HEK293 (cell line): Measurements from ENCODE around the gene DISC1.

Experiments
- CTCF ChIA-PET: fragments of 350-600 bp; formaldehyde crosslinking; extraction: SDS; loops from one replicate; lab custom pipeline; 2021; ENCODE audit warnings: antibody characterized with exemption; lab: Yijun Ruan, JAX
- POLR2A ChIA-PET: fragments of 300-600 bp; formaldehyde crosslinking; extraction: SDS; loops from one replicate; lab custom pipeline; 2020; ENCODE audit warnings: antibody characterized with exemption, inconsistent platforms; lab: Yijun Ruan, JAX
- H3K27ac ChIP-seq: fragments of 200-500 bp; sonication (Bioruptor generic); 2 replicates; pipeline ENCODE4 v1.5.1; 2014; ENCODE audit warnings: low read depth, low read length, control low read depth, inconsistent platforms; ENCODE audit errors: extremely low read depth
- H3K36me3 ChIP-seq, 2 experiments: fragments of 200-500 bp in 1 of 2; sonication (Bioruptor generic) in 1 of 2; 1 replicate in 1 of 2; 2 replicates in 1 of 2; pipeline ENCODE4 v1.5.1; 2014 to 2017; ENCODE audit warnings: inconsistent platforms in 2 of 2, low read length in 2 of 2; ENCODE audit not compliant: control insufficient read depth in 2 of 2, insufficient read depth in 1 of 2
- H3K4me1 ChIP-seq: fragments of 200-500 bp; sonication (Bioruptor generic); 2 replicates; pipeline ENCODE4 v1.5.1; 2014; ENCODE audit warnings: mild to moderate bottlenecking, low read length, inconsistent platforms; ENCODE audit not compliant: control insufficient read depth, insufficient read depth
- H3K4me3 ChIP-seq: 2 replicates; pipeline ENCODE4 v1.5.1; 2011; ENCODE audit warnings: low read depth, mild to moderate bottlenecking, control low read depth, low read length, moderate library complexity
- H3K9me3 ChIP-seq: fragments of 200-500 bp; sonication (Bioruptor generic); 2 replicates; pipeline ENCODE4 v1.5.1; 2014; ENCODE audit warnings: low read depth, low read length, inconsistent platforms; ENCODE audit not compliant: control insufficient read depth, insufficient read depth
- GFI1B ChIP-seq: fragments of 450-650 bp; formaldehyde crosslinking; IDR thresholded peaks from 2 replicates; pipeline ENCODE4 v1.5.1; 2016; ENCODE audit warnings: missing biosample characterization, missing genetic modification characterization
- GLIS1 ChIP-seq: fragments of 450-650 bp; formaldehyde crosslinking; IDR thresholded peaks from 2 replicates; pipeline ENCODE4 v1.5.1; 2016; ENCODE audit warnings: missing biosample characterization, missing genetic modification characterization
- PRDM1 ChIP-seq: fragments of 450-650 bp; formaldehyde crosslinking; IDR thresholded peaks from 2 replicates; pipeline ENCODE4; 2016; ENCODE audit warnings: missing biosample characterization, missing genetic modification characterization
- SCRT1 ChIP-seq: fragments of 450-650 bp; formaldehyde crosslinking; IDR thresholded peaks from 2 replicates; pipeline ENCODE4 v1.5.1; 2016; ENCODE audit warnings: missing biosample characterization, missing genetic modification characterization, borderline replicate concordance
- TCF7L2 ChIP-seq: IDR thresholded peaks from 2 replicates; pipeline ENCODE4 v1.6.1; 2011; ENCODE audit warnings: low read depth, mild to moderate bottlenecking, inconsistent platforms, low read length, moderate library complexity, borderline replicate concordance
- TRIM28 ChIP-seq: IDR thresholded peaks from 2 replicates; pipeline ENCODE4 v1.6.1; 2011; ENCODE audit warnings: low read length, control low read depth, borderline replicate concordance
- ZBTB48 ChIP-seq: fragments of 450-650 bp; formaldehyde crosslinking; IDR thresholded peaks from 2 replicates; pipeline ENCODE4 v1.5.1; 2016; ENCODE audit warnings: missing biosample characterization, missing genetic modification characterization
- ZBTB7A ChIP-seq: fragments of 450-650 bp; formaldehyde crosslinking; IDR thresholded peaks from 2 replicates; pipeline ENCODE4 v1.5.1; 2016; ENCODE audit warnings: low read depth, missing biosample characterization, missing genetic modification characterization
- ZFP41 ChIP-seq: fragments of 450-650 bp; formaldehyde crosslinking; IDR thresholded peaks from 2 replicates; pipeline ENCODE4 v1.5.1; 2016; ENCODE audit warnings: missing biosample characterization, missing genetic modification characterization, borderline replicate concordance
- ZNF112 ChIP-seq: fragments of 450-650 bp; formaldehyde crosslinking; IDR thresholded peaks from 2 replicates; pipeline ENCODE4 v1.5.0; 2017; ENCODE audit warnings: missing biosample characterization, missing genetic modification characterization
- ZNF132 ChIP-seq: fragments of 450-650 bp; formaldehyde crosslinking; IDR thresholded peaks from 2 replicates; pipeline ENCODE4 v1.5.1; 2017; ENCODE audit warnings: missing biosample characterization, missing genetic modification characterization, borderline replicate concordance
- ZNF133 ChIP-seq: fragments of 450-650 bp; formaldehyde crosslinking; IDR thresholded peaks from 2 replicates; pipeline ENCODE4 v1.5.1; 2016; ENCODE audit warnings: missing biosample characterization, missing genetic modification characterization
- ZNF140 ChIP-seq: fragments of 450-650 bp; formaldehyde crosslinking; IDR thresholded peaks from 2 replicates; pipeline ENCODE4 v1.5.1; 2016; ENCODE audit warnings: missing biosample characterization, missing genetic modification characterization
- ZNF155 ChIP-seq: fragments of 450-650 bp; formaldehyde crosslinking; IDR thresholded peaks from 2 replicates; pipeline ENCODE4 v1.5.1; 2016; ENCODE audit warnings: missing biosample characterization, missing genetic modification characterization
- ZNF16 ChIP-seq: fragments of 450-650 bp; formaldehyde crosslinking; IDR thresholded peaks from 2 replicates; pipeline ENCODE4 v1.5.1; 2016; ENCODE audit warnings: low read depth, missing biosample characterization, missing genetic modification characterization
- ZNF26 ChIP-seq: fragments of 450-650 bp; formaldehyde crosslinking; IDR thresholded peaks from 2 replicates; pipeline ENCODE4 v1.5.1; 2016; ENCODE audit warnings: missing biosample characterization, missing genetic modification characterization
- ZNF266 ChIP-seq: fragments of 450-650 bp; formaldehyde crosslinking; IDR thresholded peaks from 2 replicates; pipeline ENCODE4 v1.5.1; 2016; ENCODE audit warnings: missing biosample characterization, missing genetic modification characterization, low read depth
- ZNF335 ChIP-seq: fragments of 450-650 bp; formaldehyde crosslinking; conservative IDR thresholded peaks from 2 replicates; pipeline ENCODE4 v1.5.1; 2016; ENCODE audit warnings: missing biosample characterization, missing genetic modification characterization
- ZNF341 ChIP-seq: fragments of 450-650 bp; formaldehyde crosslinking; IDR thresholded peaks from 2 replicates; pipeline ENCODE4; 2016; ENCODE audit warnings: low read depth, missing biosample characterization, missing genetic modification characterization
- ZNF354C ChIP-seq: fragments of 450-650 bp; formaldehyde crosslinking; IDR thresholded peaks from 2 replicates; pipeline ENCODE4 v1.5.1; 2016; ENCODE audit warnings: missing biosample characterization, missing genetic modification characterization, low read depth, borderline replicate concordance
- ZNF366 ChIP-seq: fragments of 450-650 bp; formaldehyde crosslinking; conservative IDR thresholded peaks from 2 replicates; pipeline ENCODE4 v1.5.1; 2016; ENCODE audit warnings: missing biosample characterization, missing genetic modification characterization
- ZNF391 ChIP-seq: fragments of 450-650 bp; formaldehyde crosslinking; IDR thresholded peaks from 2 replicates; pipeline ENCODE4 v1.5.1; 2016; ENCODE audit warnings: low read depth, missing biosample characterization, missing genetic modification characterization, borderline replicate concordance
- ZNF473 ChIP-seq: fragments of 450-650 bp; formaldehyde crosslinking; IDR thresholded peaks from 2 replicates; pipeline ENCODE4 v1.5.1; 2017; ENCODE audit warnings: missing biosample characterization, missing genetic modification characterization
- ZNF544 ChIP-seq: fragments of 450-650 bp; formaldehyde crosslinking; IDR thresholded peaks from 2 replicates; pipeline ENCODE4 v1.5.0; 2017; ENCODE audit warnings: missing biosample characterization, missing genetic modification characterization
- ZNF670 ChIP-seq: fragments of 450-650 bp; formaldehyde crosslinking; IDR thresholded peaks from 2 replicates; pipeline ENCODE4 v1.5.1; 2016; ENCODE audit warnings: missing biosample characterization, missing genetic modification characterization, low read depth
- TF ChIP-seq, protein P1 (sequence below): sonication (generic); formaldehyde crosslinking; IDR thresholded peaks from 2 replicates; pipeline ENCODE4 v1.8.1; 2022; ENCODE audit warnings: mild to moderate bottlenecking, moderate library complexity, missing genetic modification reagents

DISC1 gene

DNA sequence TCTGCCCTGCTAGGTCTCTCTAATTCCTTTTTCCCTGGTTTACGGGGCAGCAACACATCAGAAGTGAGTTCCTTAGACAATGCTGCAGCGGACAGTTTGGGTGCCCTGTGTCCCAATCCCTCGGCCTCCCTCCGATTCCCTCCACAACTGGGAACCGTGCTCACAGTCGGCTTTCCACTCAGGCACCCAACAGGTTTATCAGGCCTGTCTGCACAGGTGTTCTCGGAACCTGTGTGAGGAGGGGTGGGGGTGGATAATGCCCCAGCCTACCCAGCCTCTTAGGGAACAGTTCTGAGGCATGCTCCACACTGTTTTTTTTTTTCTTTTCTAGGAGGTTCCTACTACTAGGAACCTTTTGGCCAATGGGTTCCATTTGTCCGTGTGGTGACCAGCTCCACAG, 131.2 kb downstream of the DISC1 start:
- Histone ChIP-seq H3K4me3 (no peak overlapping the region), H3K27ac (no peak overlapping the region), H3K4me1 (no peaks in the 10 kb centered on the region), H3K36me3 (no peaks in the 10 kb centered on the region), H3K9me3 (no peaks in the 10 kb centered on the region)
- TF ChIP-seq TCF7L2 (no peak), ZNF16 (tag by site-specific recombination) (no peak)
- POLR2A ChIA-PET, result no interaction called here
- CTCF ChIA-PET, result interaction anchor here (0.6 to 4.9 kb wide), 27 partner anchors 9 to 780 kb away, joined by 3 to 148 read pairs (median 7); no protein-coding TSS in a partner anchor

DNA sequence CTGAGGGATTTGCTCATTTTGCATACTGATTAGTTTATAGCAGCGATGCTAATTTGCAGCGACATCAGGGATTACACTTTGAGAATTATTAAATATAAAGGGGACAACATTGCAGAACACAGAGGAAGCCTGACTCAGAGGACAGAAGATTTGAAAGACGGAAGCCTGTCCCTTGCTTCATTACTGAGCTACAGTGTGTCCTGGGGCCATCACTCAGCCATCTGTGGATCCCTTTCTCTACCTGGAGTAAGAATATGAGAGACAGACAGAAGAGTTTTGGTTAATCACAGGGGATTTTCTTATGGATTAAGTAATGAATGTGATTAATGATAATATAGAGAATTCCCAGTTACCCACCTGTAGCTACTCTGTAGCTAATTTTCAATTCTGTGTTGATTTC, 134.7 kb downstream of the DISC1 start:
- H3K4me1 ChIP-seq, result no peaks in the 10 kb centered on the region
- no peaks in the 10 kb centered on the region for H3K9me3 ChIP-seq
- no peak overlapping the region for H3K27ac ChIP-seq
- CTCF ChIA-PET, result interaction anchor here (0.9 kb wide), 1 partner anchor 45 kb away, joined by 5 read pairs; no protein-coding TSS in a partner anchor
- H3K36me3 ChIP-seq, result no peaks in the 10 kb centered on the region
- H3K4me3 ChIP-seq, result no peak overlapping the region
- TF ChIP-seq ZNF132 (tag by site-specific recombination) (no peak), ZNF670 (tag by site-specific recombination) (no peak), TRIM28 (no peak), ZNF140 (tag by site-specific recombination) (no peak), ZNF133 (tag by site-specific recombination) (no peak), GFI1B (tag by site-specific recombination) (no peak), ZNF26 (tag by site-specific recombination) (no peak), ZNF473 (tag by site-specific recombination) (no peak), ZNF341 (tag by site-specific recombination) (no peak), ZNF354C (no peak), ZNF266 (tag by site-specific recombination) (no peak), ZBTB48 (tag by site-specific recombination) (no peak), ZNF155 (tag by site-specific recombination) (no peak), ZNF335 (tag by site-specific recombination) (no peak)
- TF ChIP-seq, protein P1, sequence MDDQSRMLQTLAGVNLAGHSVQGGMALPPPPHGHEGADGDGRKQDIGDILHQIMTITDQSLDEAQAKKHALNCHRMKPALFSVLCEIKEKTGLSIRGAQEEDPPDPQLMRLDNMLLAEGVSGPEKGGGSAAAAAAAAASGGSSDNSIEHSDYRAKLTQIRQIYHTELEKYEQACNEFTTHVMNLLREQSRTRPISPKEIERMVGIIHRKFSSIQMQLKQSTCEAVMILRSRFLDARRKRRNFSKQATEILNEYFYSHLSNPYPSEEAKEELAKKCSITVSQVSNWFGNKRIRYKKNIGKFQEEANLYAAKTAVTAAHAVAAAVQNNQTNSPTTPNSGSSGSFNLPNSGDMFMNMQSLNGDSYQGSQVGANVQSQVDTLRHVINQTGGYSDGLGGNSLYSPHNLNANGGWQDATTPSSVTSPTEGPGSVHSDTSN, result no peak
- POLR2A ChIA-PET, result no interaction called here

DNA sequence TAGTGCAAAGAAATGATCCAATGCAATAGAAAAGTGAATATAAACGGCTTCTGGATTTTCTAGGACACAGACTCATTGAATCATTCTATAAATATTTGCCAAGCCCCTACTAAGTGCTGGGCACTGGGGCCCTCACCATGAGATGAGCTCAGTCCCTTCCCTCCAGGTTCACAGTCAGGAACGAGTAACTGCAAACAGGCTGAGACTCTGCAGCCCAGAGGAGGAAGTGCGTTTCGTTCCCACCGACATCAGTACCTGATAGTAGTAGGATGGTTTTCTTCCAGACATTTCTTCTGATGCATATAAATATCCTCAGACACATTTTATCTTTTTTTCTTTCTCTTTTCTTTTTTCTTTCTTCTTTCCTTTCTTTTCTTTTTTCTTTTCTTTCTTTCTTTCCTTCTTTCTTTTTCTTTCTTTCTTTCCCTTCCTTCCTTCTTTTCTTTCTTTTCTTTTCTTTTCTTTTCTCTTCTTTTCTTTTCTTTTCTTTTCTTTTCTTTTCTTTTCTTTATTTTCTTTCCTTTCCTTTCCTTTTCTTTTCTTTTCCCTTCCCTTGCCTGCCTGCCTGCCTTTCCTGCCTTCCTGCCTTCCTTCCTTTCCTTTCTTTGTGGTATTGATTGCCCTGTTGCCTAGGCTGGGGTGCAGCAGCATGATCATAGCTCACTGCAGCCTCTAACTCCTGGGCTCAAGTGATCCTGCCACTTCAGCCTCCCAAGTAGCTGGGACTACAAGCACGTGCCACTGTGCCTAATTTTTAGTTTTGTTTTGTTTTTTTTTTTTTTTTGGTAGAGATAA, 135.4 kb downstream of the DISC1 start:
- Histone ChIP-seq H3K27ac (no peak overlapping the region), H3K9me3 (no peaks in the 10 kb centered on the region), H3K4me3 (no peak overlapping the region), H3K4me1 (no peaks in the 10 kb centered on the region), H3K36me3 (no peaks in the 10 kb centered on the region)
- CTCF ChIA-PET, result interaction anchor here (0.9 kb wide), 1 partner anchor 44 kb away, joined by 5 read pairs; no protein-coding TSS in a partner anchor
- POLR2A ChIA-PET, result interaction anchor here (0.6 kb wide), 1 partner anchor 44 kb away, joined by 3 read pairs; no protein-coding TSS in a partner anchor
- TF ChIP-seq ZNF544 (no peak), SCRT1 (tag by site-specific recombination) (0 out of 2 replicates have a peak, but pooled peaks have one; percentile 30), PRDM1 (tag by site-specific recombination) (peak; percentile 72), ZNF366 (tag by site-specific recombination) (peak; percentile 81), ZBTB7A (tag by site-specific recombination) (no peak), GLIS1 (tag by site-specific recombination) (no peak), ZFP41 (no peak), ZNF112 (tag by site-specific recombination) (no peak), ZNF391 (no peak)
